MG63 (cell line): ENCODE data around the gene OSBPL9. TPM values are rescaled to one million over a fixed set of nuclear protein-coding genes. Genes with fewer than 3 reads are reported as not detected.

Experiments
- DNase-seq: peaks from one replicate; pipeline ENCODE4 v3.0.0-alpha.2; 2020
- H3K27me3 ChIP-seq: fragments of 250-450 bp; sonication (Bioruptor Pico); 2 replicates; pipeline ENCODE4 v1.5.1; 2020; ENCODE audit warnings: mild to moderate bottlenecking, moderate library complexity
- H3K36me3 ChIP-seq: fragments of 250-450 bp; sonication (Bioruptor Pico); 2 replicates; pipeline ENCODE4 v1.5.1; 2020; ENCODE audit warnings: mild to moderate bottlenecking, moderate library complexity
- H3K4me3 ChIP-seq: fragments of 250-450 bp; sonication (Bioruptor Pico); 2 replicates; pipeline ENCODE4 v1.5.1; 2020; ENCODE audit warnings: mild to moderate bottlenecking, moderate library complexity
- H3K9me3 ChIP-seq: fragments of 250-450 bp; sonication (Bioruptor Pico); 2 replicates; pipeline ENCODE4 v1.5.1; 2020; ENCODE audit warnings: mild to moderate bottlenecking, moderate library complexity
- total RNA-seq: library from RNA; depleted of rRNA; stranded (reverse); fragments of >200 nt; shearing (Covaris generic); gene quantifications from 2 replicates; pipeline ENCODE4 v1.2.3, GENCODE V29; 2014; ENCODE audit warnings: low replicate concordance

The OSBPL9 gene
- total RNA-seq, 1 experiment from 2014 or later = 31.7 TPM

GRCh38 chr1:51752073-51752948, 135.4 kb downstream of the OSBPL9 start:
- no peaks in the 10 kb centered on the region for H3K27me3 ChIP-seq
- DNase-seq = no peak
- H3K9me3 ChIP-seq = no peaks in the 10 kb centered on the region
- H3K4me3 ChIP-seq = no peak overlapping the region
- H3K36me3 ChIP-seq = peaks cover 4% of the 10 kb centered on the region; the same call in 1 of the 2 replicates

- H3K9me3 ChIP-seq = no peaks in the 10 kb centered on the region
- H3K4me3 ChIP-seq = no peak overlapping the region
- peaks cover 4% of the 10 kb centered on the region; the same call in 1 of the 2 replicates for H3K36me3 ChIP-seq
- no peak for DNase-seq
- H3K27me3 ChIP-seq = no peaks in the 10 kb centered on the region
Observed at GRCh38 chr1:51753969-51754368, 137.1 kb downstream of the OSBPL9 start.

GRCh38 chr1:51754666-51755065, 137.8 kb downstream of the OSBPL9 start:
- no peaks in the 10 kb centered on the region for H3K27me3 ChIP-seq
- DNase-seq = no peak
- H3K36me3 ChIP-seq = peaks cover 4% of the 10 kb centered on the region; the same call in 1 of the 2 replicates
- no peaks in the 10 kb centered on the region for H3K9me3 ChIP-seq
- H3K4me3 ChIP-seq = no peak overlapping the region

GRCh38 chr1:51755437-51755836, 138.5 kb downstream of the OSBPL9 start:
- no peak overlapping the region for H3K4me3 ChIP-seq
- no peaks in the 10 kb centered on the region for H3K27me3 ChIP-seq
- H3K36me3 ChIP-seq = peaks cover 4% of the 10 kb centered on the region; the same call in 1 of the 2 replicates
- H3K9me3 ChIP-seq = no peaks in the 10 kb centered on the region
- DNase-seq = no peak

- no peaks in the 10 kb centered on the region for H3K9me3 ChIP-seq
- H3K36me3 ChIP-seq = peaks cover 4% of the 10 kb centered on the region; the same call in 1 of the 2 replicates
- no peaks in the 10 kb centered on the region for H3K27me3 ChIP-seq
- no peak for DNase-seq
- H3K4me3 ChIP-seq = no peak overlapping the region
Observed at GRCh38 chr1:51756290-51756689, 139.4 kb downstream of the OSBPL9 start.

- H3K4me3 ChIP-seq = no peak overlapping the region
- no peaks in the 10 kb centered on the region for H3K9me3 ChIP-seq
- no peaks in the 10 kb centered on the region for H3K27me3 ChIP-seq
- no peaks in the 10 kb centered on the region for H3K36me3 ChIP-seq
- no peak for DNase-seq
Observed at GRCh38 chr1:51758310-51758709, 141.4 kb downstream of the OSBPL9 start.

- no peak overlapping the region for H3K4me3 ChIP-seq
- no peaks in the 10 kb centered on the region for H3K27me3 ChIP-seq
- no peaks in the 10 kb centered on the region for H3K36me3 ChIP-seq
- DNase-seq = no peak
- no peaks in the 10 kb centered on the region for H3K9me3 ChIP-seq
Observed at GRCh38 chr1:51760872-51761271, 144.0 kb downstream of the OSBPL9 start.

GRCh38 chr1:51761351-51761750, 144.5 kb downstream of the OSBPL9 start:
- Histone ChIP-seq H3K4me3 (no peak overlapping the region), H3K9me3 (no peaks in the 10 kb centered on the region), H3K27me3 (no peaks in the 10 kb centered on the region), H3K36me3 (no peaks in the 10 kb centered on the region)
- no peak for DNase-seq

GRCh38 chr1:51768971-51769588, 152.2 kb downstream of the OSBPL9 start:
- H3K27me3 ChIP-seq = no peaks in the 10 kb centered on the region
- H3K36me3 ChIP-seq = peaks cover 5% of the 10 kb centered on the region
- DNase-seq = peak; percentile 6
- H3K9me3 ChIP-seq = no peaks in the 10 kb centered on the region
- H3K4me3 ChIP-seq = no peak overlapping the region

GRCh38 chr1:51776408-51776807, 159.5 kb downstream of the OSBPL9 start:
- DNase-seq = no peak
- H3K36me3 ChIP-seq = peaks cover 10% of the 10 kb centered on the region
- H3K27me3 ChIP-seq = no peaks in the 10 kb centered on the region
- no peak overlapping the region for H3K4me3 ChIP-seq
- no peaks in the 10 kb centered on the region for H3K9me3 ChIP-seq

GRCh38 chr1:51780927-51781326, 164.0 kb downstream of the OSBPL9 start:
- peaks cover 9% of the 10 kb centered on the region for H3K36me3 ChIP-seq
- no peak for DNase-seq
- H3K27me3 ChIP-seq = no peaks in the 10 kb centered on the region
- no peak overlapping the region for H3K4me3 ChIP-seq
- no peaks in the 10 kb centered on the region for H3K9me3 ChIP-seq

- Histone ChIP-seq H3K4me3 (no peak overlapping the region), H3K27me3 (no peaks in the 10 kb centered on the region), H3K9me3 (no peaks in the 10 kb centered on the region), H3K36me3 (peaks cover 35% of the 10 kb centered on the region)
- no peak for DNase-seq
Observed at GRCh38 chr1:51784997-51785421, 168.1 kb downstream of the OSBPL9 start.

- Histone ChIP-seq H3K27me3 (no peaks in the 10 kb centered on the region), H3K36me3 (peaks cover 68% of the 10 kb centered on the region)
Observed at GRCh38 chr1:51788938-51789337, 172.0 kb downstream of the OSBPL9 start.

GRCh38 chr1:51789342-51789741, 172.4 kb downstream of the OSBPL9 start:
- Histone ChIP-seq H3K36me3 (peaks cover 72% of the 10 kb centered on the region), H3K27me3 (no peaks in the 10 kb centered on the region), H3K9me3 (no peaks in the 10 kb centered on the region), H3K4me3 (no peak overlapping the region)
- no peak for DNase-seq

More at GRCh38 chr1:51788938-51789337, 172.0 kb downstream of the OSBPL9 start:
- DNase-seq = no peak
- no peaks in the 10 kb centered on the region for H3K9me3 ChIP-seq
- H3K4me3 ChIP-seq = no peak overlapping the region

- no peak for DNase-seq
- Histone ChIP-seq H3K27me3 (no peaks in the 10 kb centered on the region), H3K36me3 (peaks cover 70% of the 10 kb centered on the region), H3K4me3 (no peak overlapping the region), H3K9me3 (no peaks in the 10 kb centered on the region)
Observed at GRCh38 chr1:51790385-51790784, 173.5 kb downstream of the OSBPL9 start.

GRCh38 chr1:51791888-51792287, 175.0 kb downstream of the OSBPL9 start:
- DNase-seq = no peak
- Histone ChIP-seq H3K4me3 (no peak overlapping the region), H3K9me3 (no peaks in the 10 kb centered on the region), H3K27me3 (no peaks in the 10 kb centered on the region), H3K36me3 (peaks cover 66% of the 10 kb centered on the region)

- no peak for DNase-seq
- Histone ChIP-seq H3K4me3 (no peak overlapping the region), H3K27me3 (no peaks in the 10 kb centered on the region), H3K36me3 (peaks cover 67% of the 10 kb centered on the region), H3K9me3 (no peaks in the 10 kb centered on the region)
Observed at GRCh38 chr1:51792864-51793263, 176.0 kb downstream of the OSBPL9 start.

GRCh38 chr1:51794260-51794659, 177.4 kb downstream of the OSBPL9 start:
- H3K4me3 ChIP-seq = no peak overlapping the region
- no peaks in the 10 kb centered on the region for H3K9me3 ChIP-seq
- no peaks in the 10 kb centered on the region for H3K27me3 ChIP-seq
- peaks cover 64% of the 10 kb centered on the region for H3K36me3 ChIP-seq
- DNase-seq = no peak
